HepG2 (cell line): ENCODE data around the gene CPT1B. TPM values are rescaled to one million over a fixed set of nuclear protein-coding genes. Genes with fewer than 3 reads are reported as not detected.

Source experiments
- CTCF ChIP-seq: sonication (generic); formaldehyde crosslinking; IDR thresholded peaks from 2 replicates; pipeline ENCODE4 v1.5.0; 2020; ENCODE audit warnings: mild to moderate bottlenecking, missing genetic modification reagents, moderate library complexity
- KDM1A ChIP-seq: IDR thresholded peaks from 2 replicates; pipeline ENCODE4 v1.6.1; 2016; ENCODE audit warnings: missing compliant biosample characterization
- MAFF ChIP-seq: IDR thresholded peaks from 2 replicates; pipeline ENCODE4 v1.6.1; 2011; ENCODE audit warnings: low read depth, low read length, improper control_type of control experiment
- MAX ChIP-seq: IDR thresholded peaks from 2 replicates; pipeline ENCODE4 v1.6.1; 2012; ENCODE audit warnings: inconsistent platforms
- MED13 ChIP-seq: sonication (generic); formaldehyde crosslinking; IDR thresholded peaks from 2 replicates; pipeline ENCODE4 v1.5.0; 2020; ENCODE audit warnings: missing genetic modification reagents
- MEIS1 ChIP-seq: sonication (generic); formaldehyde crosslinking; IDR thresholded peaks from 2 replicates; pipeline ENCODE4 v1.9.0; 2021; ENCODE audit warnings: mild to moderate bottlenecking, missing genetic modification reagents, moderate library complexity, borderline replicate concordance
- MYC ChIP-seq: sonication (generic); formaldehyde crosslinking; IDR thresholded peaks from 2 replicates; pipeline ENCODE4 v1.9.0; 2021; ENCODE audit warnings: missing genetic modification reagents, borderline replicate concordance
- PREB ChIP-seq: sonication (generic); formaldehyde crosslinking; IDR thresholded peaks from 2 replicates; pipeline ENCODE4 v1.4.0; 2020; ENCODE audit warnings: missing genetic modification reagents
- PRPF4 ChIP-seq: fragments of 200-400 bp; formaldehyde crosslinking; IDR thresholded peaks from 2 replicates; pipeline ENCODE4 v1.6.1; 2016; ENCODE audit warnings: low read length, low read depth; ENCODE audit not compliant: poor library complexity, severe bottlenecking
- ZBTB42 ChIP-seq: sonication (generic); formaldehyde crosslinking; IDR thresholded peaks from 2 replicates; pipeline ENCODE4 v1.5.0; 2020; ENCODE audit warnings: mild to moderate bottlenecking, missing genetic modification reagents
- ZBTB8A ChIP-seq: sonication (generic); formaldehyde crosslinking; IDR thresholded peaks from 2 replicates; pipeline ENCODE4 v1.4.0; 2020; ENCODE audit warnings: mild to moderate bottlenecking, low read depth, missing genetic modification reagents, borderline replicate concordance
- ZNF101 ChIP-seq: sonication (generic); formaldehyde crosslinking; IDR thresholded peaks from 2 replicates; pipeline ENCODE4 v1.4.0; 2020; ENCODE audit warnings: mild to moderate bottlenecking, low read depth, missing genetic modification reagents, borderline replicate concordance
- polyA plus RNA-seq, 8 experiments: library from polyadenylated mRNA; depleted of rRNA in 3 of 8; stranded (reverse) in 7 of 8; unstranded in 1 of 8; fragments of >200 nt; fragmentation: Illumina TruSeq in 4 of 8; extraction: Trizol in 4 of 8; gene quantifications; 2 replicates each; pipeline versions ENCODE4 v1.2.1 to v1.2.3, GENCODE V29; 2011 to 2016; ENCODE audit warnings: low read depth in 4 of 8, missing spikeins in 1 of 8, mixed read lengths in 1 of 8; ENCODE audit not compliant: insufficient read depth in 1 of 8
- total RNA-seq, 5 experiments: library from RNA; depleted of rRNA; stranded (reverse); fragments of >200 nt; fragmentation: Illumina TruSeq; extraction: Trizol; gene quantifications; 2 replicates each; pipeline ENCODE4 v1.2.3, GENCODE V29; 2016; ENCODE audit warnings: low read depth in 1 of 5
- TF ChIP-seq, protein P1 (sequence below): sonication (generic); formaldehyde crosslinking; IDR thresholded peaks from 2 replicates; pipeline ENCODE4 v1.4.0; 2020; ENCODE audit warnings: missing genetic modification reagents, borderline replicate concordance
- TF ChIP-seq, protein P2 (sequence below): sonication (generic); formaldehyde crosslinking; IDR thresholded peaks from 2 replicates; pipeline ENCODE4 v1.8.0; 2022; ENCODE audit warnings: missing genetic modification reagents, low read depth, mild to moderate bottlenecking, borderline replicate concordance
- TF ChIP-seq, protein P3 (sequence below): sonication (generic); formaldehyde crosslinking; IDR thresholded peaks from 2 replicates; pipeline ENCODE4 v1.5.1; 2020; ENCODE audit warnings: mild to moderate bottlenecking, moderate library complexity, missing genetic modification reagents
- TF ChIP-seq, protein P4 (sequence below): sonication (generic); formaldehyde crosslinking; IDR thresholded peaks from 2 replicates; pipeline ENCODE4 v1.8.0; 2022; ENCODE audit warnings: mild to moderate bottlenecking, missing genetic modification reagents; ENCODE audit not compliant: insufficient replicate concordance
- TF ChIP-seq, protein P5 (sequence below): sonication (generic); formaldehyde crosslinking; IDR thresholded peaks from 2 replicates; pipeline ENCODE4 v1.4.0; 2020; ENCODE audit warnings: missing genetic modification reagents, borderline replicate concordance

CPT1B gene
- total and polyA plus RNA-seq, 2 of the 13 experiments (the other 11 are each of a cell fraction or from before 2014, with no cell fraction given): 9.2 to 19.5 TPM

- TF ChIP-seq, protein P1, sequence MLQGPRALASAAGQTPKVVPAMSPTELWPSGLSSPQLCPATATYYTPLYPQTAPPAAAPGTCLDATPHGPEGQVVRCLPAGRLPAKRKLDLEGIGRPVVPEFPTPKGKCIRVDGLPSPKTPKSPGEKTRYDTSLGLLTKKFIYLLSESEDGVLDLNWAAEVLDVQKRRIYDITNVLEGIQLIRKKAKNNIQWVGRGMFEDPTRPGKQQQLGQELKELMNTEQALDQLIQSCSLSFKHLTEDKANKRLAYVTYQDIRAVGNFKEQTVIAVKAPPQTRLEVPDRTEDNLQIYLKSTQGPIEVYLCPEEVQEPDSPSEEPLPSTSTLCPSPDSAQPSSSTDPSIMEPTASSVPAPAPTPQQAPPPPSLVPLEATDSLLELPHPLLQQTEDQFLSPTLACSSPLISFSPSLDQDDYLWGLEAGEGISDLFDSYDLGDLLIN (CRISPR knock-in tag): peak; percentile 47; the same call in 1 of the 2 replicates
- TF ChIP-seq ZNF101 (CRISPR knock-in tag) (0 out of 2 replicates have a peak, but pooled peaks have one; percentile 9), PRPF4 (no peak), MEIS1 (CRISPR knock-in tag) (peak; percentile 42; the same call in 1 of the 2 replicates), MAFF (no peak; the same call in 1 of the 2 replicates), MAX (peak; percentile 90), MED13 (CRISPR knock-in tag) (peak; percentile 60; the same call in 1 of the 2 replicates), KDM1A (CRISPR knock-in tag) (no peak), ZBTB42 (CRISPR knock-in tag) (0 out of 2 replicates have a peak, but pooled peaks have one; percentile 31), PREB (no peak), MYC (peak; percentile 75; the same call in 1 of the 2 replicates), CTCF (CRISPR knock-in tag) (peak; percentile 64), ZBTB8A (CRISPR knock-in tag) (no peak)
- TF ChIP-seq, protein P2, sequence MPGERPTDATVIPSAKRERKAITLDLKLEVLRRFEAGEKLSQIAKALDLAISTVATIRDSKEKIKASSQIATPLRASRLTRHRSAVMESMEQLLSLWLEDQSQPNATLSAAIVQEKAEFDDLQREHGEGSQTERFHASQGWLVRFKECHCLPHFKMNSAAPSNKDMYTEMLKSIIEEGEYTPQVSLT (CRISPR knock-in tag): no peak
- TF ChIP-seq, protein P3, sequence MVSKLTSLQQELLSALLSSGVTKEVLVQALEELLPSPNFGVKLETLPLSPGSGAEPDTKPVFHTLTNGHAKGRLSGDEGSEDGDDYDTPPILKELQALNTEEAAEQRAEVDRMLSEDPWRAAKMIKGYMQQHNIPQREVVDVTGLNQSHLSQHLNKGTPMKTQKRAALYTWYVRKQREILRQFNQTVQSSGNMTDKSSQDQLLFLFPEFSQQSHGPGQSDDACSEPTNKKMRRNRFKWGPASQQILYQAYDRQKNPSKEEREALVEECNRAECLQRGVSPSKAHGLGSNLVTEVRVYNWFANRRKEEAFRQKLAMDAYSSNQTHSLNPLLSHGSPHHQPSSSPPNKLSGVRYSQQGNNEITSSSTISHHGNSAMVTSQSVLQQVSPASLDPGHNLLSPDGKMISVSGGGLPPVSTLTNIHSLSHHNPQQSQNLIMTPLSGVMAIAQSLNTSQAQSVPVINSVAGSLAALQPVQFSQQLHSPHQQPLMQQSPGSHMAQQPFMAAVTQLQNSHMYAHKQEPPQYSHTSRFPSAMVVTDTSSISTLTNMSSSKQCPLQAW (CRISPR knock-in tag): peak; percentile 87
- TF ChIP-seq, protein P4, sequence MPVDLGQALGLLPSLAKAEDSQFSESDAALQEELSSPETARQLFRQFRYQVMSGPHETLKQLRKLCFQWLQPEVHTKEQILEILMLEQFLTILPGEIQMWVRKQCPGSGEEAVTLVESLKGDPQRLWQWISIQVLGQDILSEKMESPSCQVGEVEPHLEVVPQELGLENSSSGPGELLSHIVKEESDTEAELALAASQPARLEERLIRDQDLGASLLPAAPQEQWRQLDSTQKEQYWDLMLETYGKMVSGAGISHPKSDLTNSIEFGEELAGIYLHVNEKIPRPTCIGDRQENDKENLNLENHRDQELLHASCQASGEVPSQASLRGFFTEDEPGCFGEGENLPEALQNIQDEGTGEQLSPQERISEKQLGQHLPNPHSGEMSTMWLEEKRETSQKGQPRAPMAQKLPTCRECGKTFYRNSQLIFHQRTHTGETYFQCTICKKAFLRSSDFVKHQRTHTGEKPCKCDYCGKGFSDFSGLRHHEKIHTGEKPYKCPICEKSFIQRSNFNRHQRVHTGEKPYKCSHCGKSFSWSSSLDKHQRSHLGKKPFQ (CRISPR knock-in tag): peak; percentile 44
- TF ChIP-seq, protein P5, sequence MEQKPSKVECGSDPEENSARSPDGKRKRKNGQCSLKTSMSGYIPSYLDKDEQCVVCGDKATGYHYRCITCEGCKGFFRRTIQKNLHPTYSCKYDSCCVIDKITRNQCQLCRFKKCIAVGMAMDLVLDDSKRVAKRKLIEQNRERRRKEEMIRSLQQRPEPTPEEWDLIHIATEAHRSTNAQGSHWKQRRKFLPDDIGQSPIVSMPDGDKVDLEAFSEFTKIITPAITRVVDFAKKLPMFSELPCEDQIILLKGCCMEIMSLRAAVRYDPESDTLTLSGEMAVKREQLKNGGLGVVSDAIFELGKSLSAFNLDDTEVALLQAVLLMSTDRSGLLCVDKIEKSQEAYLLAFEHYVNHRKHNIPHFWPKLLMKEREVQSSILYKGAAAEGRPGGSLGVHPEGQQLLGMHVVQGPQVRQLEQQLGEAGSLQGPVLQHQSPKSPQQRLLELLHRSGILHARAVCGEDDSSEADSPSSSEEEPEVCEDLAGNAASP (CRISPR knock-in tag): no peak; the same call in 1 of the 2 replicates
Observed at GRCh38 chr22:50525104-50525857, 52.9 kb downstream of the CPT1B start, which contains the start of gene SCO2 (continued).
